HepG2 (cell line): ENCODE results near the gene STIM1.

Experiments
- HOXA7 ChIP-seq: sonication (generic); formaldehyde crosslinking; IDR thresholded peaks from 2 replicates; pipeline ENCODE4 v1.8.1; 2022; ENCODE audit warnings: mild to moderate bottlenecking, missing genetic modification reagents, moderate library complexity
- IRX3 ChIP-seq: sonication (generic); formaldehyde crosslinking; IDR thresholded peaks from 2 replicates; pipeline ENCODE4 v1.8.1; 2023; ENCODE audit warnings: mild to moderate bottlenecking, low read depth, missing genetic modification reagents, borderline replicate concordance
- MXI1 ChIP-seq: IDR thresholded peaks from 3 replicates; pipeline ENCODE4 v1.6.1; 2012; ENCODE audit warnings: low read depth, low read length, inconsistent platforms, borderline replicate concordance
- POGK ChIP-seq: sonication (generic); formaldehyde crosslinking; conservative IDR thresholded peaks from 2 replicates; pipeline ENCODE4 v1.8.0; 2022; ENCODE audit warnings: mild to moderate bottlenecking, moderate library complexity, missing genetic modification reagents
- POLR2A ChIP-seq, 2 experiments: IDR thresholded peaks; 2 replicates each; pipeline ENCODE4 v1.6.1; 2011; ENCODE audit warnings: low read depth in 2 of 2, low read length in 2 of 2, mild to moderate bottlenecking in 1 of 2, moderate library complexity in 1 of 2; ENCODE audit not compliant: insufficient read depth in 1 of 2
- SALL2 ChIP-seq: sonication (generic); formaldehyde crosslinking; IDR thresholded peaks from 2 replicates; pipeline ENCODE4 v1.8.1; 2023; ENCODE audit warnings: mild to moderate bottlenecking, missing genetic modification reagents, inconsistent platforms
- STAG1 ChIP-seq: sonication (generic); formaldehyde crosslinking; IDR thresholded peaks from 2 replicates; pipeline ENCODE4 v1.4.0; 2020; ENCODE audit warnings: missing genetic modification reagents
- WIZ ChIP-seq: sonication (generic); formaldehyde crosslinking; IDR thresholded peaks from 2 replicates; pipeline ENCODE4 v1.5.1; 2020; ENCODE audit warnings: mild to moderate bottlenecking, missing genetic modification reagents
- ZNF274 ChIP-seq: sonication (generic); formaldehyde crosslinking; IDR thresholded peaks from 2 replicates; pipeline ENCODE4 v1.5.1; 2020; ENCODE audit warnings: mild to moderate bottlenecking, missing genetic modification reagents
- ZNF280B ChIP-seq: sonication (generic); formaldehyde crosslinking; IDR thresholded peaks from 2 replicates; pipeline ENCODE4 v1.5.0; 2020; ENCODE audit warnings: missing genetic modification reagents, mild to moderate bottlenecking, borderline replicate concordance

GRCh38 chr11:4026389-4026788 lies 170.9 kb downstream of the STIM1 start:
- no peak for TF ChIP-seq HOXA7 (CRISPR knock-in tag)
- no peak for TF ChIP-seq IRX3 (CRISPR knock-in tag)
- no peak for TF ChIP-seq STAG1 (CRISPR knock-in tag)
- TF ChIP-seq ZNF274 (CRISPR knock-in tag): no peak
- no peak for TF ChIP-seq WIZ
- no peak for TF ChIP-seq POGK (CRISPR knock-in tag)
- no peak for TF ChIP-seq POLR2A (IDR thresholded peaks at IDR 0.05; ENCODE audit: insufficient read depth in 1 of 2, low read depth in 2 of 2, low read length in 2 of 2)
- no peak for TF ChIP-seq MXI1
- no peak for TF ChIP-seq ZNF280B
- no peak for TF ChIP-seq SALL2
